Activated T-cell treated with anti-CD3 and anti-CD28 coated beads, Interleukin-2, amount 50 U/mL, for 72 hours (primary cell): Measurements from ENCODE around the gene MTMR8. TPM values are rescaled to one million over a fixed set of nuclear protein-coding genes. Genes with fewer than 3 reads are reported as not detected.

Experiments
- ATAC-seq, 2 donors: fragments of 150-1000 bp; cut with Tn5 transposase; replicated peaks in 1 of 2; 2 replicates each; pipeline ENCODE4 v1.10.0; 2021; ENCODE audit warnings: moderate library complexity in 2 of 2, mild to moderate bottlenecking in 1 of 2
- DNase-seq, 2 donors: peaks; one replicate each; pipeline ENCODE4 v3.0.0; 2021 to 2022; ENCODE audit warnings: mixed read lengths in 1 of 2
- H3K27ac Mint-ChIP-seq: one replicate; pipeline ENCODE4 v1.8.0; 2022; ENCODE audit warnings: mild to moderate bottlenecking, moderate library complexity, mixed read lengths
- H3K27me3 Mint-ChIP-seq: one replicate; pipeline ENCODE4 v1.8.0; 2022; ENCODE audit warnings: low read depth, mixed read lengths
- H3K36me3 Mint-ChIP-seq, 2 donors: one replicate each; pipeline ENCODE4 v1.8.0; 2022; ENCODE audit warnings: mixed read lengths in 2 of 2, mild to moderate bottlenecking in 1 of 2; ENCODE audit not compliant: insufficient read depth in 2 of 2
- H3K4me1 Mint-ChIP-seq: one replicate; pipeline ENCODE4 v1.8.0; 2022; ENCODE audit warnings: low read depth, mixed read lengths
- H3K4me3 Mint-ChIP-seq, 2 donors: one replicate each; pipeline ENCODE4 v1.8.0; 2022; ENCODE audit warnings: mild to moderate bottlenecking in 2 of 2, mixed read lengths in 2 of 2, moderate library complexity in 2 of 2
- H3K9me3 Mint-ChIP-seq, 2 donors: one replicate each; pipeline ENCODE4 v1.8.0; 2022; ENCODE audit warnings: mixed read lengths in 2 of 2
- total RNA-seq, 2 donors: library from RNA; stranded (reverse); gene quantifications; one replicate each; pipeline ENCODE4 v1.2.3, GENCODE V29; 2022

The MTMR8 gene
- total RNA-seq, 2 donors from 2014 or later: 4.1 to 5.0 TPM

DNA sequence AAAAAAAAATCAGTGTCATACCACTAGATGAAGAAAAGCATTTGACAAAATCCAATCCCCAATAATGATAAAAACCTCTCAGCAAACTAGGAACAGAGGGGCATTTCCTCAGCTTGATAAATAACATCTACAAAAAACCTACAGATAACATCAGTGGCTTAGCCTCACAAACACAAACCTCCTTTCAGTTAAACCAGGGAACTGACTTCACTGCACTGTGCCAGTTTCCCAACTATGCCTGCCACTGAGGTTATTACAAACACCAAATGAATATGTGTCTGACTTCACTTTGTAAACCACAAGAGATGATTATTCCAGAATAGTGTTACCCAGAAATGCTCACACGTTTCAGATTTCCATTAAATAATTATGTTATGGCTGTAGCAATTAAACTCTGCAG lies 15.3 kb downstream of the MTMR8 start:
- Mint-ChIP-seq H3K27ac (no peak overlapping the region), H3K9me3 (peaks cover 10 to 12% of the 10 kb centered on the region in 2 donors), H3K4me1 (no peaks in the 10 kb centered on the region), H3K4me3 (no peak overlapping the region), H3K36me3 (peaks cover 21 to 33% of the 10 kb centered on the region in 2 donors), H3K27me3 (no peaks in the 10 kb centered on the region)
- ATAC-seq (no peak), DNase-seq (no peak)

DNA sequence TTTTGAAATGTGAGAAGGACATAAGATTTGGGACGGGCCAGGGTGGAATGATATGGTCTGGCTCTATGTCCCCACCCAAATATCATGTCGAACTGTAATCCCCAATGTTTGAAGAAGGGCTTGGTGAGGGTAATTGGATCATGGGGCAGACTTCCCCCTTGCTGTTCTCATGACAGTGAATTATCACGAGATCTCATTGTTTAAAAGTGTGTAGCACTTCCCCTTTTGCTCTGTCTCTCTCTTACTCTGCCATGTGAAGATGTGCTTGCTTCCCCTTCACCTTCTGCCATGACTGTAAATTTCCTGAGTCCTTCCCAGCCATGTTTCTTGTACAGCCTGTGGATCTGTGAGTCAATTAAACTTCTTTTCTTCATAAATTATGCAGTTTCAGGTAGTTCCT lies 17.5 kb downstream of the MTMR8 start:
- Mint-ChIP-seq H3K9me3 (peaks cover 10% of the 10 kb centered on the region in 2 donors), H3K4me3 (no peak overlapping the region), H3K4me1 (no peaks in the 10 kb centered on the region), H3K36me3 (peaks cover 20 to 30% of the 10 kb centered on the region in 2 donors), H3K27ac (no peak overlapping the region), H3K27me3 (no peaks in the 10 kb centered on the region)
- ATAC-seq (no peak), DNase-seq (no peak)

DNA sequence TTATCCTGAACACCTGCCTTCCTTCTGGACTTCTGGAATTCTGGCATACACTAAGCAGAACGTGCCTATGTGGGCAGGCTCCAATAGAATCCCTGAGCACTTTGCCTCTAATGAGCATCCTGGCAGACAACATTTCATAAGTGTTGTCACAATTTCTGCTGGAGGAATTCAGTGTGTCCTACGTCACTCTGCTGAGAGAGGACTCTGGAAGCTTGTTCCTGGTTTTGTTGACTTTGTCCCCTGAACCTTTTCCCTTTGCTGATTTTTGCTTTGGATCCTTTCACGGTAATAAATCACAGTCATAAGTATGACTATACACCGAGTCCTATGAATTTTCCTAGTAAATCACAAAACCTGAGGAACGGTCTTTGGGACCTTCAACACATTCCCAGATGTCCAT lies 43.2 kb downstream of the MTMR8 start:
- ATAC-seq (no peak), DNase-seq (no peak)
- no peak overlapping the region for H3K4me3 Mint-ChIP-seq
- no peaks in the 10 kb centered on the region for H3K9me3 Mint-ChIP-seq
- H3K27ac Mint-ChIP-seq: no peak overlapping the region
- peaks cover 0 to 11% of the 10 kb centered on the region in 2 donors for H3K36me3 Mint-ChIP-seq
- no peaks in the 10 kb centered on the region for H3K4me1 Mint-ChIP-seq
- H3K27me3 Mint-ChIP-seq: peaks cover 8% of the 10 kb centered on the region

DNA sequence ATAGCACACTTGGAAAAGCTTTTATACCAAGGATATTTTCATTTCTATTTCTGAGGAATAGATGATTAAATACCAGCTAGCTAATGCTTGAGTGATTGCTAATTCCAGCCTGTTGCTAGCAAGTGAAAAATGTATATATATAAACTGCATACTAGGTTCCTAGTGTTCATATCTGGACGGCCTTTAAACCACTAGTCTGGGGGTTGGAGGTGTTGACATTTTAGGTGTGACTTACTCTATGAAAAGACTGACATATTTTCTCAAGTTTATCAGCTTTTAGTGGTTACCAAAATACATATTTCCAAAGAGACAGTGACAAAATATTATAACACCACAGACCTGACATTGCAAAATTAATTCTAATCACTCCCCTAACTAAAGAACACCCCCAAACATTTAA lies 44.7 kb downstream of the MTMR8 start:
- peaks cover 5% of the 10 kb centered on the region for H3K27me3 Mint-ChIP-seq
- H3K4me3 Mint-ChIP-seq: no peak overlapping the region
- H3K27ac Mint-ChIP-seq: no peak overlapping the region
- peaks cover 0 to 9% of the 10 kb centered on the region in 2 donors for H3K36me3 Mint-ChIP-seq
- H3K4me1 Mint-ChIP-seq: no peaks in the 10 kb centered on the region
- DNase-seq (no peak), ATAC-seq (no peak)
- no peaks in the 10 kb centered on the region for H3K9me3 Mint-ChIP-seq

DNA sequence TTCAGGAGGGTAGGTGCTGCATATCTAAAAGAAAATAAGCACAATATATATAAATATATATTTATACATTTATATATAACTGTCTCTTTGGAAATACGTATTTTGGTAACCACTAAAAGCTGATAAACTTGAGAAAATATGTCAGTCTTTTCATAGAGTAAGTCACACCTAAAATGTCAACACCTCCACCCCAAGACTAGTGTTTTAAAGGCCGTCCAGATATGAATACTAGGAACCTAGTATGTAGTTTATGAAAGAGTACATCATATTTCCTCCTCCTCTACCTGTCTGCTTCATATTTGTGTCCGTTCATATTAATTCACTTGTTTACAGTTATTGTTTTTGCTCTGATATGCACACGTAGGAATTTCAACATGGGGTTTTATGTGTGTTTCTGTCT lies 45.2 kb downstream of the MTMR8 start:
- Mint-ChIP-seq H3K27ac (no peak overlapping the region), H3K4me3 (no peak overlapping the region), H3K9me3 (no peaks in the 10 kb centered on the region), H3K27me3 (peaks cover under 1% of the 10 kb centered on the region), H3K4me1 (no peaks in the 10 kb centered on the region), H3K36me3 (peaks cover 0 to 5% of the 10 kb centered on the region in 2 donors)
- no peak for DNase-seq
- ATAC-seq: no peak

DNA sequence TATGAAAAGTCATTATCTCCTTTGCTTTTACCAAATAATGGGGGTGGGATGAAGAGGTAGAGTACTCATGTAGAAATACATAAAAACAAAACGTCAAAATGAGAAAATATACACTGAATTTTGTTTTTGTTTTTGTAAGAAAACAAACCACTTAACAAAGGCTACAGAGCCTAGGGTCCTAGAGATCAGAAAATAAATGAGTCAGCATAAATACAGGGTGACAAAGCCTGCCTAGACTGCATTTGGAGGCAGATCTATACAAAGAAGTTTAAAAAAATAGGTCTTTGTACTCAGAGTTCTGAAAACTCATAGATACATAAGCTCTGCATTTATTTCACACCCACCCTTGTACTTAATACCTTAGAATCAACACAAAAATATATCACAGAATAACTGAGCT lies 52.4 kb downstream of the MTMR8 start:
- ATAC-seq (no peak), DNase-seq (no peak)
- H3K36me3 Mint-ChIP-seq: no peaks in the 10 kb centered on the region
- no peaks in the 10 kb centered on the region for H3K9me3 Mint-ChIP-seq
- no peak overlapping the region for H3K4me3 Mint-ChIP-seq
- H3K4me1 Mint-ChIP-seq: no peaks in the 10 kb centered on the region
- H3K27me3 Mint-ChIP-seq: no peaks in the 10 kb centered on the region
- H3K27ac Mint-ChIP-seq: no peak overlapping the region

DNA sequence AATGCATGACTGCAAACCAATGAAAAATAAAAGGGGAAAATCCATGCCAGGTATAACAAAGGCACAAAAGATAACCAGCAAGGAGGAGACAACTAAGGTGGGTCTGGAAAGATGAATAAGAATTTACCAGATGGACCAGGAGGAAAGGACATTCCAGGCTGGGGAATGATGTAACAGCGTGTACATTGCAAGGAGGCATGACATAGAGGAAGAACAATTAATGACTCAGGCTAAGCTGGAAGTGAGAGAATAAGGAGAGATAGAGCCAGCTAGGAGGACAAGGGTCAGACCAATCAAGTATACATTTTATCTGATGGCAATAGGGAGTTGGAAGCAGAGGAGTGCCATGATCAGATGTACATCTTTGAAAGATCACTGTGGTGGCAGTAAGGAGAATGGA lies 57.0 kb downstream of the MTMR8 start:
- H3K36me3 Mint-ChIP-seq: peaks cover 0 to 3% of the 10 kb centered on the region in 2 donors
- DNase-seq (no peak), ATAC-seq (no peak)
- H3K4me1 Mint-ChIP-seq: no peaks in the 10 kb centered on the region
- H3K27me3 Mint-ChIP-seq: no peaks in the 10 kb centered on the region
- H3K4me3 Mint-ChIP-seq: no peak overlapping the region
- H3K27ac Mint-ChIP-seq: no peak overlapping the region
- H3K9me3 Mint-ChIP-seq: no peaks in the 10 kb centered on the region

DNA sequence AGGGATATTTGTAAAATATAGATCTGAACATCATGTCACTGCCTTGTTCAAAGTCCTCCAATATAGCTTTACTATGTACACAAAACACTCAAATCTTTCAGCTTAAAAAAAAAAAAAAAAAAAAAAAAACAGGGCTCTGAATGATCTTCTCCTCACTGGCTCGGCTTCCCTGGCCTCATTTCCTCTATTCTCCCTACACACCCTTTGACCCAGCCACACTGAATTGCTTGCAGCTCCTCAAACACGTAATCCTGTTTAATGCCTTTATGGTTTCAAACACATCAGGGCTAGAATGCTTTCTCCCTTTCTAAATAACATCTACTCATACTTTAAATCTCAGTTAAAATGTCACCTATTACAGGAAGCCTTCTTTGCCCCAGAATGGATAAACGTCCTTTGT lies 60.8 kb downstream of the MTMR8 start:
- no peak overlapping the region for H3K4me3 Mint-ChIP-seq
- ATAC-seq: no peak
- no peaks in the 10 kb centered on the region for H3K9me3 Mint-ChIP-seq
- no peak for DNase-seq
- H3K4me1 Mint-ChIP-seq: no peaks in the 10 kb centered on the region
- H3K36me3 Mint-ChIP-seq: peaks cover under 1 to 3% of the 10 kb centered on the region in 2 donors
- H3K27ac Mint-ChIP-seq: no peak overlapping the region
- H3K27me3 Mint-ChIP-seq: no peaks in the 10 kb centered on the region

DNA sequence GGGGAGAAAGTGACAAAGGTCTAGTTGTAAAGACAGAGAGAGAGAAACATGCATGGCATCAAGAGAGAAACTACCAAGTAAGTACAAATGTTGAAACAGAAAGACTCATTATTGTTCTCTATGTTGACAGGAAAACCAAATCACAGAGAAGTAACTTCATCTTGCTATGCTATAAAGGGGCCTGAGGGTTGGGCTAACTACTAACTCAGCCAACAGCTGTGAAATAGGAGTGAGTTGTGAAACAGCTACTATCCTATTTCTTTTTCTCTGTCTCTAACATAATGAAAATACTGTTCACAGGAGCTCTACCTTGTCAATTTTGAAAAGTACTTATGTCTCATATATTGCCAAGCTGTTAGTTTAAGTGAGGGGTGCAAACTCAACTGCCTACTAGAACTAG lies 65.0 kb downstream of the MTMR8 start:
- Mint-ChIP-seq H3K27me3 (no peaks in the 10 kb centered on the region), H3K9me3 (peaks cover 0 to 2% of the 10 kb centered on the region in 2 donors), H3K27ac (no peak overlapping the region), H3K36me3 (peaks cover 7 to 12% of the 10 kb centered on the region in 2 donors), H3K4me1 (no peaks in the 10 kb centered on the region), H3K4me3 (no peak overlapping the region)
- ATAC-seq (no peak), DNase-seq (no peak)

DNA sequence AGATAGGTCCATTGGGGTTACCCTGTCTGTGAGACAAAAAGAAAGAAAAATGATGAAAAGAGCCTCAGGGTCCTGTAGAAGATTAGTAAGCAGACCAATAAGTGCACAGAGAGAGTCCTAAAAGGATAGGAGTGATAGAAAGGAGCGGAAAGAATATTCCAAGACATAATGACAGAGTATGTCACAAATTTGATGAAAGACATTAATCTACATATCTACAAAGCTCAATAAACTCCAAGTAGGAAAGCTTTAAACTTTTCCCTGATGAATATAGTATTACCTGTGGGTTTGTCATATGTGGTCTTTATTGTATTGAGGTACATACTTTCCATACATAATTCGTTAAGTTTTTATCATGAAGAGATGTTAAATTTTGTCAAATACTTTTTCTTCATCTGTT lies 73.7 kb downstream of the MTMR8 start:
- Mint-ChIP-seq H3K27me3 (no peaks in the 10 kb centered on the region), H3K27ac (no peak overlapping the region), H3K36me3 (peaks cover 17 to 45% of the 10 kb centered on the region in 2 donors), H3K4me3 (no peak overlapping the region), H3K4me1 (no peaks in the 10 kb centered on the region), H3K9me3 (peaks cover 5 to 11% of the 10 kb centered on the region in 2 donors)
- DNase-seq (no peak), ATAC-seq (no peak)

DNA sequence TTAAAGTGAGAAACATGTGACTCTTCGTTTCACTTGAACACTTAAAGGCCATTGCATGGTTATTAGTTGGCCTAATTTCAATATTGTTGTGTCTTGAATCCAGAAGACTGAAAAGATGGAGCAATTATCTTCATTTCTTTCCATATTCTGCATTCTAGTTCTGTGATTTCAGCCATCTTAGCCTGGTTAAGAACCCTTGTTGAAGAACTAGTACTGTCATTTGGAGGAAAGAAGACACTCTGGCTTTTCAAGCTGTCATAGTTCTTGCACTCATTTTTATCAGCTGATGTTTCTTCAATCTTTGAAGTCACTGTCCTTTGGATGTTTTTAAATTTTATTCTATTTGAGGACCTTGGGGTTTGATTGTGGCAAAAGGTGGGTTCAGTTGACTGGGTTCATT lies 81.6 kb downstream of the MTMR8 start:
- DNase-seq: no peak
- Mint-ChIP-seq H3K4me1 (no peaks in the 10 kb centered on the region), H3K27ac (no peak overlapping the region), H3K9me3 (peaks cover 0 to 14% of the 10 kb centered on the region in 2 donors), H3K36me3 (peaks cover 4 to 8% of the 10 kb centered on the region in 2 donors), H3K4me3 (no peak overlapping the region), H3K27me3 (no peaks in the 10 kb centered on the region)
- no peak for ATAC-seq

DNA sequence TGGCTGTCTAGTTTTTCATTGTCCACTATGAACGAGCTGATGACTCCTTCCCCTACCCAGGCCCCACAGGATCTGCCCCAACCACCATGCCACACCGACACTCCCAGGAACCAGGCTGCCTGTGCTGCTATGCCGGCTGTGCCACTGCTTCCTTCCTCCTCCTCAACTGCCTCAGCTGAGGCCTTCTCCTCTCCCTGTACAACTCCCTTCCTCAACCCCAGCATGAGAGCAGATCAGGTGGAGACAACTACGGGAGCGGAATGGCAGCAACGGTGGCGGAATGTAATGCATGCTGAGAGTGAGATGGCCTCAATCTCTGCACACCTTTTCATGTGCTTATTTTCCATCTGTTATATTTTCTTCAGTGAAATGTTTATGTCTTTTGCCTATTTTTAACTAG lies 88.5 kb downstream of the MTMR8 start:
- peaks cover 8% of the 10 kb centered on the region for H3K27me3 Mint-ChIP-seq
- ATAC-seq (no peak), DNase-seq (no peak)
- H3K27ac Mint-ChIP-seq: no peak overlapping the region
- H3K36me3 Mint-ChIP-seq: peaks cover 7 to 9% of the 10 kb centered on the region in 2 donors
- no peaks in the 10 kb centered on the region for H3K4me1 Mint-ChIP-seq
- peaks cover 4 to 8% of the 10 kb centered on the region in 2 donors for H3K9me3 Mint-ChIP-seq
- no peak overlapping the region for H3K4me3 Mint-ChIP-seq

DNA sequence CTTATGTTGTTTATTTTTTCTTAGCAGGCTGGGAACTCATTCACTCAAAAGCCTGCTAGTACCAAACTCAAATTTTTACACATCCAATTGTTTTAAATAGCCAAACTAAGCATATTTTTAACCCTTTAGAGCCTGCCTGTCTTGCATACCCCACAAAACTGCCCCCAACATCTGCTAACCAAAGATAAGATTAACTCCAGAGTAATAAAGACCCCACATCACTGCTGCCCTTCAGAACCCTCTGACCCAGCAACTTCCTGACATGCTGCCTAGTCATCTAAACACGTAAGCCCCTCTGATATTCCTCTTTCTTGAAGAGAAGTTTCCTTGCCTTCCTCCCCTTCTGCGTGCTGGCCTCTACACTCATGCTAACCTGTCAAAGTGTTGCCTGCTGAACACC lies 104.1 kb downstream of the MTMR8 start:
- ATAC-seq: no peak
- Mint-ChIP-seq H3K4me3 (no peak overlapping the region), H3K9me3 (peaks cover 4% of the 10 kb centered on the region in 2 donors), H3K27ac (no peak overlapping the region), H3K36me3 (peaks cover 2 to 6% of the 10 kb centered on the region in 2 donors), H3K27me3 (peaks cover 1% of the 10 kb centered on the region), H3K4me1 (no peaks in the 10 kb centered on the region)
- no peak for DNase-seq

DNA sequence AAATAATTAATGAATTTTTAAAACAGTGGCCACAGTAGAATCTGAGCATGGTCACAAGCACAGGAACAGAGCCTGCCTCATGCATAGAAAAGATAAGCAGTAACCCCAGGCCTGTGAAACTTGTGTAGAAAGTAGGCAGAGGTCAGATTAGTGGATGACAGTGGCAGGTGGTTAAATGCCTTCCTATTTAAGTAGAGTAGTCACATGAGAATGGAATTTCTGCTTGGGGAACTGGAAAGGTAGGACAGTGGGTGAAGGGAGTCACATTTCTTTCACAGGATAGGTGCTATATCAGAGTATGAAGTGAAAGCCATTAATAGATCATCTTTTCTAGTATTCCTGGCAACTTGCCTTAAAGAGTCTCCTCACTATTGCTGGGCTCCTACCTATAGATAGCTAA lies 130.0 kb downstream of the MTMR8 start:
- no peak for DNase-seq
- H3K27me3 Mint-ChIP-seq: no peaks in the 10 kb centered on the region
- H3K36me3 Mint-ChIP-seq: peaks cover 0 to 2% of the 10 kb centered on the region in 2 donors
- no peak for ATAC-seq
- peaks cover 0 to under 1% of the 10 kb centered on the region in 2 donors for H3K9me3 Mint-ChIP-seq
- no peak overlapping the region for H3K4me3 Mint-ChIP-seq
- no peaks in the 10 kb centered on the region for H3K4me1 Mint-ChIP-seq
- H3K27ac Mint-ChIP-seq: no peak overlapping the region
